ENCODE measurements around the gene APMAP.

The APMAP gene

DNA sequence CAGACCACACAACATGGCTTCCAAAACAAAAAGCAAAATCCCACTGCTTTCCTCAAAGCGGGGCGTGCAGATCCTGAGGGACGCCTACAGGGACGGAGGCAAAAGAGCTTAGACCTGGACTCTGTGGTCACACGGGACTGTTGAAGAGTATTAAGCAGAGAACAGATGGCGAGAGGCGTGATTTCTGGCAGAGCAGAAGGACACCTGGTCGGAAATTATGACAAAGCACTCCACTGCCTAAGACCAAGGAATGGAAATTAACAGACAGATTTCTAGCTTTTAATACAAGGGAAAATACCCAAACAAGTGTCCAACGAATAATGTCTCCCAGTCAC is 28.1 kb downstream of the APMAP start:
- DNase-seq = no peak

DNA sequence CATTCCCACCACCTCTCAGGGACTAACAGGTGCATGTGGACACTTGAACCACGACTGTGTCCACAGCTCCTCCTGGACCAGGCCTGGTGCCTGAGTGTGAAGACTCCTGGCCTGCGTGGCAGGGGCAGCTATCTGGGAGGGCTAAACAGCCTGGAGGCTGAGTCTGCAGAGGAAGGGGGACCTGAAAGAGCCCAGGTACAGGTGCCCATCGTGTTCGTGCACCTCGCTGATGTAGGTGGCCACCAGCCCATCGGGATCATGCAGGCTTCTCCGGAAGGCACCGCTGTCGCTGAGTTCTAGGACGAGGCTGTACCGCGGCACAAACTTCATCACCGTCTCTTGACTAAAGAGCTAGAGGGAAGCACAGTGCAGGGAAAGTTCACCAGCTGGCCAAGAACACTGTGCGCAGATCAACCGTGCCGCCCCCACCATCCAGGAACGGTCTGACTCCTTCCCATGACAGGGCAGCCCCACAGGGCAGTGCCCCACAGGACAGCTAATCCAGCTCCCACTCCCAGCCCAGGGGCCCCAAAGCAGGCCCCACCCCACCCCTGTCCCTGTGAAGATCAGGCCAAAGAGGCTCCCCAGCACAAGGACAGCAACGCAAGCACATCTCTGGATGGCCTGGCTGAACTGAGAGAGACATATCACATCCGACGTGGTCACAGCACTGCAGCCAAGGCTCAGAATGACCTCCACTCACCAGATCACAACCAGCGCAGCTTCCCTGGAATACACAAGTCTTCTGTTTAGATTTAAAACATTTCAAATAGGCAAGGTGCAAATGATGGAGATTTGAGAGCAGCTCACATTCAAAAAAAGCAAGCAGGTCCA is 28.7 kb downstream of the APMAP start:
- no peak for DNase-seq

DNA sequence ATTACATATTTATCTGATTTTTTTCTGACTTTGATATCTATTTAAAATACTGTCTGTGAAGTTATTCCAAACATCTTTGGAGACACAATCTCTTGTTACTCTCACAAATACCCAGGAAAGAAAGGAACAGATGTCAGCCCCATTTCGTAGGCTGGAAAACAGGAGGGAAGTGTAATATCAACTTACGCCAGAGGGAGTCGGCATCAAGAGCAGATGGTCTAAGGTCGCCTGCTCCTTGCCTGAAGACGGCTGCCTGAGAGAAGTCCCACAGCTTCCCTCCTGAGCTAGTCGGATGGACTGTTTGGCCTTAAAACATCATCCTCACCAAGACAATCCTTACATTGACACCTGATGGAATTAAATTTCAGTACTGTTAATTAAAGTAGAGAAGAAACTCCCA is 30.0 kb downstream of the APMAP start:
- DNase-seq = no peak

DNA sequence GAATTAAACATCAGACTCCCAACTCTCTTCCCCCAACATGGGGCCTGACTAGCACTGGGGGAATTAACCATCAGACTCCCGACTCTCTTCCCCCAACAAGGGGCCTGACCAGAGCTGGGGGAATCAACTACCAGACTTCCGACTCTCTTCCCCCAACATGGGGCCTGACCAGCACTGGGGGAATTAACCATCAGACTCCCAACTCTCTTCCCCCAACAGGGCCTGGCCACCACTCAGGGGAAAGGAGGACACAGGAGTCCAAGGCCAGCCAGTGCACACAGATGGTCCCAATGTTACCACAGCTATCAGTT is 30.4 kb downstream of the APMAP start:
- DNase-seq = no peak

DNA sequence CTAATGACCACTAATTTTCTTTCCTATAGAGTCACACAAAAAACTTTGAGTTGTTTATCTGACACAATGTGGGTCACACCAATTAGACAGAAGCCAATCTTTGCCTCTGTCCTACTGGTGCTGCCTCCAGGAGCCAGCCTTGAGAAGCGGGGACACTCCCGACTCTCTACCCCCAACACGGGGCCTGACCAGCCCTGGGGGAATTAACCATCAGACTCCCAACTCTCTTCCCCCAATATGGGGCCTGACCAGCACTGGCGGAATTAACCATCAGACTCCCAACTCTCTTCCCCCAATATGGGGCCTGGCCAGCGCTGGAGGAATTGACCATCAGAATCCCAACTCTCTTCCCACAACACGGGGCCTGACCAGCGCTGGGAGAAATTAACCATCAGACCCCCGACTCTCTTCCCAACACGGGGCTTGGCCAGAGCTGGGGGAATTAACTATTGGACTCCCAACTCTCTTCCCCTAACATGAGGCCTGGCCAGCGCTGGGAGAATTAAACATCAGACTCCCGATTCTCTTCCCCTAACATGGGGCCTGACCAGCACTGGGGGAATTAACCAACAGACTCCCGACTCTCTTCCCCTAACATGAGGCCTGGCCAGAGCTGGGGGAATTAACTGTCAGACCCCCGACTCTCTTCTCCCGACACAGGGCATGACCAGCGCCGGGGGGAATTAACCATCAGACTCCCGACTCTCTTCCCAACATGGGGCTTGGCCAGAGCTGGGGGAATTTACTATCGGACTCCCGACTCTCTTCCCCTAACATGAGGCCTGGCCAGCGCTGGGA is 31.0 kb downstream of the APMAP start:
- DNase-seq = no peak

DNA sequence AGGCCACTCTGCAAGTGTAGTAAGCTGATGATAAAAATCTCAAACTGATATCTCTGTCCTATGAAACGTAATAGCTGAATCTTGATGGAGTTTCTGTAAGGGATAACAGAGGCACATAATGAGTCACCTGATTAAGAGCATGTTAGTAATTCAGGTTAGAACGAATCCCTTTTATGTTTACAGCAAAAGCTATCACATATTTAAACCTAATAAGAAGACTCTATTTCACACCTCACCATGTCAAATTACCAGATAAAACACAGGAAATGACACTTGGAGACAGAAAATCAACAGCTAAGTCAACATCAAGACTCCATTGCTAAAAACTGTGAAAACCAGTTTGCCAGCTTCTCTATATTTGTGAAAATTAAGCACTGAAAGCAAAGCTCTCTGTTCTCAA is 31.7 kb downstream of the APMAP start:
- DNase-seq = no peak

DNA sequence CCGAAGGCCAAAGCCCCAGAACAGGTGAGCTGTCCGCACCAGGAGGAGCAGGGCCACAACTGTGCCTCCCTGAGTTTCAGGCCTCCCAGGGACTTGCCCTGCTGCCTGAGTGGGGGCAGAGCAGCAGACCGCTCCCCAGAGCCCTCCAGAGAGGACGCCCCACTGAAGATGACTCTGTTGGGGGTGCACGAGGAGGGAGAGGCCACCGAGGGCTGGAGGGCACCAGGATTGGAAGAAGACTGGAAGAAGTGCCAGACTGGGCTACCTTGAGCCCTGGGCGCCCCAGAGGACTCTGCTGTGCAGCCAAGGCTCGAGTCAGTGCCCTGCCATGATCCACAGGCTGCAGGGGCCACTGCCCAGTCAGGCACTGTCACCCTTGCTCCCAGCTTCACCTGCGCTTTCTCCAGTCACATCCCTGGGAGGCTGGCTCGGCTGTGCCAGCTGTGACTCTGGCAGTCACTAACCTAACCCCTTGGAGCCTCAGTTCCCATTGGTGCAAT is 32.2 kb downstream of the APMAP start:
- DNase-seq = no peak

DNA sequence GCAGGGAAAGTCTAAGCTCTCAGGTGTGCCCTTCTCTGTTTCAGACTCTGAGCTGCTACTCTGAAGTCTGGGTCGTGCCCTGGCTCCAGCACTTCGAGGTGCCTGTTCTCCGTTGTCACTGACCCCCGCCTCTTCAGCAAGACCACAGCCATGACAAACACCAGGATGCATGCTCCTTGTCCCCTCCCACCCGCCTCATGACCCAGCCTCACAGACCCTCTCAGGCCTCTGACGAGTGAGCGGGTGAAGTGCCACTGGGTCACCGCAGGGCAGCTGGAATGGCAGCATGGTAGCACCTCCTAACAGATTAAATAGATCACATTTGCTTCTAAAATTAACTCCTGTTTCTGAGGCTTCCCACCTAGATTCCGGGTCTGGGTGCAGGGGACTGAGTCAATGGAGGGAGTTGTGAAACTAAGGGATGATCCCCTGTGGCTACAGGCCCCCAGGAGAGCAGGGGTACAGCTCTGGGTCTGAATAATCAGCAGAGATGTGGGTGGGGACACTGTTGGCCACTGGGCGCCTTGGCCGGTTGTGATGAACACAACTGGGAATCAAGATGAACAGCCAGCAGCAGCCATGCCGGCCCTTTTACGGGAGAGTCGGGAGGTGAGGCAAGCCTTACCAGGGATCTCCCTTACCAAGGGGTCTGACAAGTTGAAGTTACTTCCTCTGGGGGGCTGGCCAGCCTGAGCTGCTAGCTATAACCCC is 32.8 kb downstream of the APMAP start:
- no peak for DNase-seq

DNA sequence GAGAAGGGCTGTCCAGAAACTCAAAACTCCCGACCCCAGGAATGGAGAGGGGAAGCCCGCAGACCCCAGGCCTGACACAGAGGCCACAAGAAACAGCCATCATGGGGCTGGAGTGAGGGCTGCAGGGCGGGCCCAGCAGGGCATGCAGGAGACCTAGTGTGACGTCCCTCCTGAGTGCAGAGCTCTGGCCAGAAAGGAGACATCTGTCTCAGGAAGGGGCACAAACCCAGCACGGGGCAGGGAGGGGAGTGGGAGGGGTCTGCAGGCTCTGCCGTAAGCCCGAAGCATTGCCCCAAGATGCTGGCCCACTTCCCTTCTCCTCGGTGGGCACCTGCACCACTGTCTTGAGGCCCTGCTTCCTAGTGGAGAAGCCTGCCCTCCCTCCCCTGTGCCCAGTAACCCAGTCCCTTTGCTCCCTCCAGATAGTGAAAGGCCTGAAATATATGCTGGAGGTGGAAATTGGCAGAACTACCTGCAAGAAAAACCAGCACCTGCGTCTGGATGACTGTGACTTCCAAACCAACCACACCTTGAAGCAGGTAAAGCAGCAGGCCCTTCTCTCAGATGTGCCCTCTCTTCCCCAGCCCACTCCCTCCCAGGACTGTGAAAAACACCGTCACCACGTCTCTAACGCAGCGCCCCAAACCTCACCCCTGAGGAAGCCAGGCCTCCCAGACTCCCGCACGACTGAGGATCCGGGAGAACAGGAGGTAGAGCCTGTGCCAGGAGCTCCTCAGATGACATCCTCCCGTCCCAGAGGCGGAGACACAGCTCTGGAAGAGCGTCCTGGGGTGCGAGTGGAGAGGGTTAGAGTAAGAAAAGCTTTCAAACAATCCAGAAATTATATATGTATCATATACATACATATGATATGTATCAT is 33.8 kb downstream of the APMAP start:
- DNase-seq = no peak

DNA sequence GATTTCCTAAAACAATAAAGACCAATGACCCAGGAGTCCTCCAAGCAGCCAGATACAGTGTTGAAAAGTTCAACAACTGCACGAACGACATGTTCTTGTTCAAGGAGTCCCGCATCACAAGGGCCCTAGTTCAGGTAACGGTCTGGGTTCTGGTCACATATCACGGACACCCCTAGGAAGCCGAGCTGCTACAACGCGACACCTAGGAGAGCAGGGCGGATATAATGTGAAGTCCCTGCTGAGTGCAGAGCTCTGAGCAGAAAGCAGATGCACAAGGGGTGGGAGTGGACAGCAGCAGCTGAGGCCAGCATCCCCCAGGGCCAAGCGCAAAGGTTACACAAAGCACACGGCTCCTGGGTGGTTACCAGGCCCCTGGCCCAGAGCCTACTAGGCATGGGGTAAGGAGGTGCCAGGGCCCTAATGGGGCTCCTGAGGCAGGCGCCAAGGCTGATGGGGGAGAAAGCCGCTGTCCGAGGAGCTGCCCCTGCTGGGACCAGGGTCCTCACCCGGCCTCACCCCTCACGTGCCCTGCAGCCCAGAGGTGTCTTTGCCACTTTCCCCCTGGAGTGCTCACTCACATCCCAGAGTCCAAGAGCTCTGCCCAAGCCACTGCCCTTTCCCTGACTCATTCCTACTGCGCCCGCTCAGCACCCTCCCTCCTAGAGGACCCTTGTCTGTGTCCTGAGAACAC is 35.1 kb downstream of the APMAP start:
- DNase-seq = no peak

DNA sequence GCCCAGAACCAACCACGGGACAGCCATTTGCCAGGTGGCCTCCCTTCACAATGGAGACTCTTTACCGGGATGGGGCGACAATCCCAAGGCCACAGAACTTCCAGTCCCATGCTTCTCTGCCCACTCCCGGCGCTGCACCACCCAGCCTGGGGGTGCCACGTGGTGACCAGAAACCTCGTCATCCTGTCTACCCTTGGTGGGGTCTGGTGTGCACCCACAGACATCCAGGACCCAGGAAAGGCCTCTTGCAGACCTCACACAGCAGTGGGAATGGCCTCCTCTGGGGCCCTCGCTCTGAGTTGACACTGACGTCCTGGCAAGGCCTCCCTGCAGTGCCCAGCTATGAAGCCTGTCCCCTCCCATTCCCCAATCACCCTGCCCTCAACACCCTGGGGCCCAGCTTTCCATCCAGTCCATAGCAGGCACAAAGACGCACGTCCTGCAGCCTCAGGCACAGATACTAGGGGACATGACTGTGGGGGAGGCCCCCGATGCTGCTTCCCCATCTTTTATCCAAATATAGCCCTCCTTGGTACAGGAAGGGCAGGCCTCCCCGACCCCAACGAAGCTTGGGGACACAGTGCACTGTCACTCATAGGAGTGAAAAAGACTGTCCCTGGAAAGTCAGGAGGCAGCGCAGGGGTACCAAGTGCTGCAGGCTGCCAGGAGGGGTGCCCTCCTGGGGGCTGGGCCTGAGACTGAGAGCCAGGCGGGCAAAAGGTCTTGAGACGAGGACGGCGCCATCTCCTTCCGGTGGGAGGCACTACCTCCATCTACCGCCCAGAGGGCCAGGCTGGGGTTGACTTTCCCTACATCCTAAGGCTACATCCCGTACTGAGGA is 36.3 kb downstream of the APMAP start:
- DNase-seq = no peak

DNA sequence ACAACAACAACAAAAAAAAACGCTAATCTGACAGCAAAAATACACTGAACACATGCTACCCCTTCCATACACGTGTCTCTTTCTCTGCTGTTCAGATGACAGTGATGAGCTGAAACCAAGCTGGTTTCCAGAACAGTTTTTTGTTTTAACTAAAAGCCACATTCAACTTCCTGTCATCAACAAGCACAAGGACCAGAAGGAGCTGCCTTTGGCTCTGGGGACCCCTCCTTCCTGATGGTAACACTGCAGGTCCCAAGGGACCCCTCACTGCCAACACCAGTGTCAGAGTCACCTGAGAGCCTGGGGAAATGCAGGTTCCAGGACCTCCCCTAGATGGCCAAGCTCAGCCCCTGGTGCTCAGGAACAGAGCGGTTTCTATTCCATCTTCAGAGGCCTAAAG is 37.5 kb downstream of the APMAP start:
- no peak for DNase-seq

DNA sequence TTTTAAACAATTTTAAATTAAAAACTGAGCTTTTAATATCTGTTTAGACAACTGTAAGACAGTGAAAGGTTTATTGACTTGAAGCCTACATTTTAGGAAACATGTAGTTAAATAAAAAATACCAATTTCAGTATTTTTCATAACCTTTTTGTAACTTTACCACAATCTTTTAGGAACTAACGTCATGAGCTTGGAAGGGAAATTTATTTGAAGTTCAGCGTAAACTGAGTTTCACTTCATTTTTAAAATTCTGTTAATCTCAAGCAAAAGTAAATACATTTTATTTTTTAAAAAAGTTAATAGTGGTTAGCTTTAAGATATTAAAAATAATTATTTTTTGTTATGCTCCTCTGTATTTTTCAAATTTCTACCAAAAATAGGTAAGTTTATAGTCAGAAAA is 38.0 kb downstream of the APMAP start:
- no peak for DNase-seq

DNA sequence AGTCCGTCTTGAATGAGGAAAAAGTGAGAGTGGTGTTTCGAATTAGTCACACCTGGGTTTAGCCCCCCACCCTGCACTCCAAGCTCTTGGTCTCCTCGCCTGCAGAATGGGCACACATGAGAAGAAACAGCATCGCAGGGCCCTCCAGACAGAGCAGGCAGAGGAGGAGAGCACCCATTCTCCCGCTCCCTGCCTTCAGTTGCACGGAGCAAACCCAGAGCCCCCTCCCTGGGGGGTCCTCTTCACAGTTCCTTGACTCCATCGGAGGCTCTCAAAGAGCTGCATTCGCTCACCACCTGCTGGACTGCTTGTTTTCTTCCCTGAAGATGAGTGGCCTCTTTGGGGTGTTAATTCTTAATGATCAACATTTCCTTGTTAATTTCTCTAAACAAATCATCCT is 38.4 kb downstream of the APMAP start:
- no peak for DNase-seq

DNA sequence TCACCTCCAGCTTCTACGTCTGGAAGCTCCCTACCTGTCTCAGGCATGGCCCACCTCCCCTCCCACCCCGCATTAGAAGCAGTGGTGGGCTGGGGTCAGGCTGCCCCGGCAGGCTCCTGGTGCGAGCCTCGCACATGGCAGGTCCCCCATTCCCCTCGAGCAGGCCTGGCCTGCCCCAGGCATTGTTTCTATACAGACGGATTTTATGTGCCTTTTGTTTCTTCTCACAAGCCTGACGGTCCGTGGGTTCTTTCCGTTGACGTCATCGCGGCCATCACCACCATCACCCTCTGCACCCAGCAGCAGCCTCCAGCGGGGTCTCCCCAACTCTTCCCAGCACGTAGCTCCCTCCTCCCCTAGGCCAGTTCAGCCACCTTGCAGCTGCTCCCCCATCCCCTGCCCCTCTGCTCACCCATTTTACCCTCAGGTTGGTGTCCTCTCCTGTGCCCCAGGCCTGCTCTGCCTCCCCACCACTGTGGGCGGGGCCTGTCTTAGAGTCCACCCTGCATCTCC is 38.9 kb downstream of the APMAP start:
- DNase-seq = no peak

DNA sequence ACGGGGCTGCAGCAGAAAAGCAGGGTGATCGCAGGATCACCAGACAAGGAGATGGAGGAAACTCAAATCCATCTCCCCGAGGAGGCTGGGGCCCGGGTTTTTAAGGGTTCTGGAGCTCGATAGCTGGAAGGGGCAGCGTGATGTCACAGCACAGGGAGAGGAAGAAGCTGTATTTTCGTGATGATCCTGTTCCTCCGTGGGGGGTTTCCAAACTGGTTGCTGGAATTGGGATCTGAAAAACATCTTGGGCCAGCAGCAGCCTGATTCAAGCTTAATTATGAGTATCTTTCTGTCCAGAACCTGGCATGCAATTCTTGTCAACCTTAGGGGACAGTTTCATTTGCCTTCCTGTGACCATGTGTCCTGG is 39.4 kb downstream of the APMAP start:
- DNase-seq = no peak

DNA sequence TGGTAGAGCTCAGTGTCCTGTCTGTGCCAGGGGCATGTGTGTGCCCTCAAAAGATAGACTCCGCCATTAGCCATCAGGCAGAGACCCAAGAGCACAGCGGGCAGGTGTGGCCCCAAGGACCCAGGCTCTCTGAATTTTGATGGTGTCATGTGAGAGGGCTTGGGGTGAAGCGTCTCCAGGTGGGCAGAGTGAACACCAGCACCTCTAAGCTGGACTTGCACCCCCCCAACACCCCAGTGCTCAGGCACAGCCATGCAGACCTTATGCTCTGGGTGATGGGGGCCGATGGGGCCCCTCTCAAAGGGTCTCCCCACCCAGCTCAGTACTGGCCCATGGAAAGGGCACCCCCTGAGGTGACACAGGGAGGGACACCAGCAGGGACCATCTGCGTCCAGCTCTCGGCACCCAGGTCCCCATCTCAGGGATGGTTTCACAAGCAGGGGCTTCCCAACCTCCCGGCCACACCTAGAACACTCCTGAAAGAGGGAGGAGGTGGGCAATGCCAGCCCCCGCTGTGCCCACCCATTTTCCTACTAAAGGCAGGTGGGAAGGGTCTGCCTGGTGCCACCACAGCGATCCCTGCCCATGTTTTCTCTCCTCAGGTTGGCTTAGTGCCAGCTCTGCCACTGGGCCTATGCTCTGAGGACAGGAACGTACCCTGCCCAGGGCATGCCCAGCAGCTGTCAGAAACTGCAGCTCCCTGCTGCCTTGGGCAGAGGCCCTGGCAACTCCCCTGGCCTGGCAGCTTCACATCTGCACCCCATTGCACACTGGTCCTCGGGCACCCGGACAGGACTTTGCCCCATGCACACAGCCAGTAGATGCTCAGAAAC is 40.0 kb downstream of the APMAP start:
- no peak for DNase-seq

DNA sequence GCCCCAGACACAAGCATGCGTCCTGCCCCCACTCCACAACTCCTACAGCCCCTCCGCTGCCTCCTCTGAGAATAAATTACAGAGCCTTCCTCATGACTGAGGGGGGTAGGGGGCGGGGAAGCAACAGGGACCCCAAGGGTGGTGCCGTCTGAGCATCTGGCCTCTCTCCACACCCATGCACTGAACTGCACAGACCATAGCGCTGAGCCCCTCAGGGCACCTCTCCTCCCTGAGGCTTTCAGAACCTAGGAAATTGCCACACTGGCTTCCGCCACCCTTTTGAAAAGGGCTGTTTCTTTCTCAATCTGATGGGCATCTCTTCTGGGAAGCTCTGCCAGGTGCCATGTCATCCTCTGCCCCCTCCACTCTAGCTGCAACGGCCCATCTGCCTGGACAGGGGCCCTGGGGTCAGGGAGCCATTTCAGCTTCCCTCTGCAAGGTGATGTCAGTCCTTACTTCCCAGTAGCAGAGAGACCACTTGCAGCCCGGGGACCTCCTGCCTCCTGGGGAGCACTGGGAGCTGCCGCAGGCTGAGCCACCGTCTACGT is 40.9 kb downstream of the APMAP start:
- no peak for DNase-seq

DNA sequence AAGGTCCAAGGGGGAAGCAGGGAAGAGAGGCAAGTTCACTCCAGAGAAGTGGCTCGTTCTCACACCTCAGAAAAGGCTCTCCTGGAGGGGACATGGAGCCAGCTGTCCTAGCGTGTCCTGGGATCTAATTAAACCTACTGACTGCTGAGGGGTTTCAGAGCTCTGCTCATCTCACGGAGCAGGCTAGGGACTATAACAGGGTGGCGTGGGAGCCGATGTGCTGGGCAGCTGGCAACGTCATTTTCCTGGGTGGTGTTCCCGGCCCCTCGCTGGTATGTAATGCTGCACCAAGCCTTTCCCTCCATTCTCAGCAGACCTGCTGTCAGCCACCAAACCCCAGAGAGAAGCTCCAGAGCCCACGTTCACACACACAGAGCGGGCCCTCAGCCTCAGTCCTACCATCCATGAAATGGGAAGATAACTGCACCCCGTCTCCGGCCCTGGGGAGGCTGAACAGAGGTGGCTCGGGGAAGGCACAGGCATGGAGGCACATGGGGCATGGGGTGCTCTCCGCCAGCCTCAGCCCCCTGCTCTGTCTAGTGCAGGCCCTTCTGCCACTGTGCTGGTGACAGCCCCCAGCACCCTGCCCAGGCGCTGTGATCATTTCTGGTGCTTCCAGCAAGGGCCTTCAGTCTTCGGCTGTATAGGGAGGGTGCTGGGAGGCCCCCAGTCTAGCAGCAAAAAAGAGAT is 41.6 kb downstream of the APMAP start:
- DNase-seq = no peak

Measured in fibroblast of skin of right biceps (primary cell).